Heart left ventricle (tissue), 13 donors: ENCODE results near the gene MACROD1.

Experiments
- POLR2A ChIP-seq, 2 donors: fragments of 450-650 bp; IDR thresholded peaks; one replicate each; pipeline ENCODE4 v1.6.1; 2017; ENCODE audit warnings: antibody characterized with exemption in 2 of 2, mild to moderate bottlenecking in 2 of 2, moderate library complexity in 2 of 2
- TF ChIP-seq, protein P1 (sequence below), 12 donors: fragments of 200-600 bp; sonication (generic) in 4 of 12; IDR thresholded peaks; one replicate each; pipeline versions ENCODE4 v1.5.0 to v1.8.0; 2018 to 2022; ENCODE audit warnings: antibody characterized with exemption in 12 of 12, mild to moderate bottlenecking in 5 of 12
- donor health status: ischemic (EF 13 %, LVEDD 7.1; RV severe dilation, severe dysfunction).
- donor health status: DM: no; HTN: yes; CAD: no.
- donor health status: DM: no; HTN: no; CAD: no.
- donor health status: ischemic (EF 25% LVEDD 6.9; RV normal size, moderate dysfunction).
- donor health status: ischemic (EF 25% LVEDD 5.7; RV mildly dilated, moderate dysfunction).
- donor health status: ischemic (EF 35%, LVEDD 5.7; RV mildly dilated, moderate dysfunction).
- donor health status: nonischemic (EF 11% LVEDD 7.7; RV severe dilation, severe dysfunction).
- donor health status: DM: yes; HTN: yes; CAD: no.
- donor health status: PGD.
- donor health status: ischemic (EF 29% LVEDD 5.4; RV normal size, mild dysfunction).
- donor health status: nonischemic (EF 23%, LVEDD 6.1; RV moderate dilation, normal function).

DNA sequence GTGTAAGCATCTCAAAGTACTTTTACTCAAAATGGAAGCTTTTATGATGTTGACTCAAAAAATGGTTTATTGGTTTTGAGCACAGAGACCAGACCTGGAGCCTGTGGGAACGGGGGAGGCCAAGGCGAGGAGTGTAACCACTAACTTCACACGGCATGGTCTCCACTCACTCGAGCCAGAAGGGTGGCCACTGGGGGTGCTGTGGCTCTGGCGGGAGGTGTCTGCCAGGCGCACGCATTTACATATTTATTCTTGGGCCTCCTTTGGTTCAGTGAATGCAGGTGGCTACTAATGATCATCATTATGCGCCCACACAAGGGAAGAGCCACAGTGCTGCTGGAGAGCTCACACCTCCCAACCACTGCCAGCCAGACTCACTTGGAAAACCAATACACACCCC is 65.6 kb downstream of the MACROD1 start:
- TF ChIP-seq, protein P1, sequence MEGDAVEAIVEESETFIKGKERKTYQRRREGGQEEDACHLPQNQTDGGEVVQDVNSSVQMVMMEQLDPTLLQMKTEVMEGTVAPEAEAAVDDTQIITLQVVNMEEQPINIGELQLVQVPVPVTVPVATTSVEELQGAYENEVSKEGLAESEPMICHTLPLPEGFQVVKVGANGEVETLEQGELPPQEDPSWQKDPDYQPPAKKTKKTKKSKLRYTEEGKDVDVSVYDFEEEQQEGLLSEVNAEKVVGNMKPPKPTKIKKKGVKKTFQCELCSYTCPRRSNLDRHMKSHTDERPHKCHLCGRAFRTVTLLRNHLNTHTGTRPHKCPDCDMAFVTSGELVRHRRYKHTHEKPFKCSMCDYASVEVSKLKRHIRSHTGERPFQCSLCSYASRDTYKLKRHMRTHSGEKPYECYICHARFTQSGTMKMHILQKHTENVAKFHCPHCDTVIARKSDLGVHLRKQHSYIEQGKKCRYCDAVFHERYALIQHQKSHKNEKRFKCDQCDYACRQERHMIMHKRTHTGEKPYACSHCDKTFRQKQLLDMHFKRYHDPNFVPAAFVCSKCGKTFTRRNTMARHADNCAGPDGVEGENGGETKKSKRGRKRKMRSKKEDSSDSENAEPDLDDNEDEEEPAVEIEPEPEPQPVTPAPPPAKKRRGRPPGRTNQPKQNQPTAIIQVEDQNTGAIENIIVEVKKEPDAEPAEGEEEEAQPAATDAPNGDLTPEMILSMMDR (IDR thresholded peaks at IDR 0.05): no peak
- no peak for TF ChIP-seq POLR2A (IDR thresholded peaks at IDR 0.05)
